Osteoblast (primary cell): ENCODE measurements around the gene ZNF296. TPM values are rescaled to one million over a fixed set of nuclear protein-coding genes. Genes with fewer than 3 reads are reported as not detected.

Source experiments
- DNase-seq: peaks from one replicate; pipeline ENCODE4 v3.0.0; 2011; ENCODE audit warnings: low spot score, mixed read lengths; ENCODE audit not compliant: insufficient read length; ENCODE audit errors: missing footprints
- H2AFZ ChIP-seq: 2 replicates; pipeline ENCODE4 v1.6.0; 2011; ENCODE audit warnings: mild to moderate bottlenecking, low read length
- H3K27ac ChIP-seq: 2 replicates; pipeline ENCODE4 v1.5.1; 2011; ENCODE audit warnings: mild to moderate bottlenecking, low read depth, low read length, moderate library complexity
- H3K27me3 ChIP-seq: 2 replicates; pipeline ENCODE4 v1.6.0; 2012; ENCODE audit warnings: mild to moderate bottlenecking, control low read depth, inconsistent platforms, low read length, moderate library complexity; ENCODE audit not compliant: insufficient read depth
- H3K36me3 ChIP-seq: 2 replicates; pipeline ENCODE4 v1.5.1; 2011; ENCODE audit warnings: mild to moderate bottlenecking, low read length, control low read depth, moderate library complexity; ENCODE audit not compliant: insufficient read depth
- H3K4me1 ChIP-seq: 2 replicates; pipeline ENCODE4 v1.5.1; 2011; ENCODE audit warnings: mild to moderate bottlenecking, low read length, control low read depth, moderate library complexity; ENCODE audit not compliant: insufficient read depth
- H3K4me2 ChIP-seq: 2 replicates; pipeline ENCODE4 v1.6.0; 2011; ENCODE audit warnings: mild to moderate bottlenecking, low read length; ENCODE audit not compliant: insufficient read depth
- H3K4me3 ChIP-seq: fragments of 200-600 bp; sonication (generic); 3 replicates; pipeline ENCODE4 v1.5.1; 2012; ENCODE audit warnings: mild to moderate bottlenecking, low read length, inconsistent platforms; ENCODE audit not compliant: insufficient read depth
- H3K79me2 ChIP-seq: 2 replicates; pipeline ENCODE4 v1.6.0; 2012; ENCODE audit warnings: mild to moderate bottlenecking, low read length, control low read depth, inconsistent platforms; ENCODE audit not compliant: insufficient read depth
- H3K9me3 ChIP-seq: 2 replicates; pipeline ENCODE4 v1.5.1; 2011; ENCODE audit warnings: low read depth, low read length, control low read depth
- H4K20me1 ChIP-seq: 2 replicates; pipeline ENCODE4 v1.6.0; 2012; ENCODE audit warnings: mild to moderate bottlenecking, low read length, control low read depth; ENCODE audit not compliant: insufficient read depth
- CTCF ChIP-seq: IDR thresholded peaks from 2 replicates; pipeline ENCODE4 v1.5.1; 2011; ENCODE audit warnings: mild to moderate bottlenecking, low read depth, low read length, moderate library complexity; ENCODE audit errors: extremely low read depth
- total RNA-seq: library from RNA; depleted of rRNA; stranded (reverse); fragments of >200 nt; gene quantifications from 2 replicates; pipeline ENCODE4 v1.2.3, GENCODE V29; 2012

Gene ZNF296
- total RNA-seq, 1 donor, result not detected

GRCh38 chr19:45118106-45118505 lies 41.8 kb upstream of the ZNF296 start:
- no peak overlapping the region for H2AFZ ChIP-seq
- TF ChIP-seq CTCF, result no peak
- no peak overlapping the region for H3K4me3 ChIP-seq
- H3K27me3 ChIP-seq, result no peaks in the 10 kb centered on the region
- H4K20me1 ChIP-seq, result peaks cover 79% of the 10 kb centered on the region
- no peaks in the 10 kb centered on the region for H3K9me3 ChIP-seq
- H3K36me3 ChIP-seq, result no peaks in the 10 kb centered on the region
- no peak overlapping the region for H3K4me2 ChIP-seq
- peaks cover 8% of the 10 kb centered on the region for H3K4me1 ChIP-seq
- H3K27ac ChIP-seq, result no peak overlapping the region
- DNase-seq, result no peak
- peaks cover 93% of the 10 kb centered on the region for H3K79me2 ChIP-seq

- H2AFZ ChIP-seq, result no peak overlapping the region
- H3K9me3 ChIP-seq, result no peaks in the 10 kb centered on the region
- TF ChIP-seq CTCF, result no peak
- H3K4me2 ChIP-seq, result no peak overlapping the region
- no peaks in the 10 kb centered on the region for H3K36me3 ChIP-seq
- no peaks in the 10 kb centered on the region for H3K27me3 ChIP-seq
- H4K20me1 ChIP-seq, result peaks cover 82% of the 10 kb centered on the region
- DNase-seq, result no peak
- H3K4me3 ChIP-seq, result no peak overlapping the region
- H3K79me2 ChIP-seq, result peaks cover 94% of the 10 kb centered on the region
- H3K4me1 ChIP-seq, result peaks cover 8% of the 10 kb centered on the region
- no peak overlapping the region for H3K27ac ChIP-seq
These were observed 41.4 kb upstream of the ZNF296 start for GRCh38 chr19:45117671-45118070.

GRCh38 chr19:45117167-45117594 lies 40.9 kb upstream of the ZNF296 start:
- DNase-seq, result no peak
- no peak for TF ChIP-seq CTCF

GRCh38 chr19:45115809-45116615 lies 39.7 kb upstream of the ZNF296 start:
- Histone ChIP-seq H4K20me1 (peaks cover 72% of the 10 kb centered on the region), H3K27ac (no peak overlapping the region), H3K79me2 (peaks cover 93% of the 10 kb centered on the region), H3K4me1 (peaks cover 8% of the 10 kb centered on the region), H3K4me2 (no peak overlapping the region), H3K27me3 (no peaks in the 10 kb centered on the region), H3K36me3 (no peaks in the 10 kb centered on the region), H2AFZ (no peak overlapping the region), H3K4me3 (no peak overlapping the region), H3K9me3 (no peaks in the 10 kb centered on the region)
- TF ChIP-seq CTCF, result no peak
- no peak for DNase-seq

More at GRCh38 chr19:45117167-45117594, 40.9 kb upstream of the ZNF296 start:
- Histone ChIP-seq H4K20me1 (peaks cover 79% of the 10 kb centered on the region), H3K79me2 (peaks cover 94% of the 10 kb centered on the region), H3K4me2 (no peak overlapping the region), H3K27me3 (no peaks in the 10 kb centered on the region), H3K4me1 (peaks cover 8% of the 10 kb centered on the region), H3K36me3 (no peaks in the 10 kb centered on the region), H2AFZ (no peak overlapping the region), H3K4me3 (no peak overlapping the region), H3K27ac (no peak overlapping the region), H3K9me3 (no peaks in the 10 kb centered on the region)
